ENCODE results near the gene WNT6.
"Not testable (repeated sequence)": the region's sequence is repeated elsewhere in the genome, so short reads cannot be mapped to it uniquely, and the experiment has no call there.

The WNT6 gene

DNA sequence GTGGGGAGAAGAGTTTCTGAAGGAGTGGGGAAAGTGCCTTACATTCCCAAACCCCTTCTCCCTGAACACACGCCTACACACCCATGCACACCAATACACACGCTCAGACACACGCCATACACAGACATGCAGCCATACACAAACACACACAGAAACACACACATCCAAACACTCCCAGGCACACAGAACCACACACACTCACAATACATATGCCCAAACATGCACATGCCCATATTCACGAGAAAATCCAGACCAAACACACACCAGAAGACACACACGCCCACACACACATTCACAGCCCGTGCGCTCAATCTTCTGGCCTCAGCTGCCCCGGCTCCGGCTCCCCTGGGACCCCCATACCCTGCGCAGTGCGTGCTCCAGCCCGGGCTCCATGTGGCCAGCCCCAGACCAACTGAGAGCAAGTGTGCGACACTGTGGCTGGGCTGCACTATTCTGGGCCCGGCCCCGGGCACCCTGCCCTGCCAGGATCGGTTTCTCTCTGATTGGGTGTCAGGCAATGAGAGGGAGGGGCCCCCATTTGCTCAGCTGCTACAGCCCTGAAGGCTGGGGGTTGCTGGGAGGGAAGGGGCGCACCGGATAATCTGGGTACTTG, 28.1 kb upstream of the WNT6 start, which contains the start of gene PRKAG3:
Gene PRKAG3, minus strand, starts transcription at position 426 of the 613 bp plus-strand sequence.
- DNase-seq: no peak

DNA sequence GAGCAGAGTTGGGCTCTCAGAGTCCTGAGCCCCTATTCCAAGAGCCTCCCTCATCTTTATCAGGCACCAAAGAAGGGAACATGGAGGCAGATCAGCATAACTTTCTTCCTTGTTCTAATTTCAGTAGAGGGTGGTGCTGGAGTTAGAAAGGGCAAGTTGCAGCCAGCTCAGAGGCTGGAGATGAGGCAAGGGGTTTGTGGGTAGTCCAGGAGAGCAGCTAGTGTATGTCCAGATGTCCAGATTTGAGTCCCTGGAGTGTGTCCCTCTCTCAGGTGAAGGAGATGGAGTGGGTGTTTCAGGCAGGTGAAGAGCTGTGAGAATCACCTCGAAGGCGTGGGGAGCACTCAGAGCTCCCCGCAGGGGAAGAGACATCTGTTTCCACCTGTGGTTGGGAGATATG, 27.5 kb upstream of the WNT6 start:
- DNase-seq: no peak

DNA sequence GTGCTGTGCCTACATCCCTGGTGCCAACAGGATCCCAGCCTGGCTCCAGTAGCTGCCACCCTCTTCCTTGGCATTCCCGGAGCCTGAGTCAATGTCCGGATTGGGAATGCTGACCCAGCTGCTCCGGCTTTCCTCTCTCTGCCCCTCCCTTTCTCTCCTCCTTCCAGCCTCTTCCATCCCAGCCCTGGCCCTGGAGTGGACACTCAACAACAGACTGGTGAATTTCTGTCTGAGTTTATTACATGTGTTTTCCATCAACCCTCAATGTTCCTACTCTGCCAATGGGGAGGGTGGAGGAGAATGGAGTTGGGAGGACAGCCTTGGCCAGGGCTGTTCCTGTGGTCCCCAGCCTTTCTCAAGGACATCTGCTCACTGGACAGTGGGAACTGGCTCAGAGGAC, 27.1 kb upstream of the WNT6 start:
- no peak for DNase-seq

DNA sequence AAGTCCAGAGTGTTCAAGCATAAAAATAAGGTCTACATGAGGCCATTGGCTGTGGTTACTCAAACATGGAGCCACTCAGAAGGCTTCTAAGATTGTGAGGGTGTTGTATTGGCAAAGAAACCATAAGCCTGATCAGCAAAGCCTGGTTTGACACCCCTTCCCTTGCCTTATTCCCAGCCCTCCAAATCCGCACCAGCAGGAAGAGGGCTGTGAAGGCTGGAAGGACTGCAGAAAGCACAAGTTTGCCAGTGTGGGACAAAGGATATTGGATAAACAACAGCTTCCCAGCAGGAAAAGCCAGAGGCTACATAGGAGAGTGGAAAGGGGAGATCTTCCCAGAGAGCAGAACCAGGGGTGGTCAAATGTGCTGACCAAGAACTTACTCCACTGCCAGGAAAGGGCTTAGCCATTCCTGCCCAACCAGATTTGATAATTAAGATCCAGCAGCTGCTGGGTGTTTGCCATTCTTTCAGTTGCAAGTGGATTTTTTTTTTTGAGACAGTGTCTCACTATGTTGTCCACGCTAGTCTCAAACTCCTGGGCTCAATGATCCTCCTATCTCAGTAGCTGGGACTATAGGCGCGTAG, 26.5 kb upstream of the WNT6 start:
- DNase-seq: no peak

DNA sequence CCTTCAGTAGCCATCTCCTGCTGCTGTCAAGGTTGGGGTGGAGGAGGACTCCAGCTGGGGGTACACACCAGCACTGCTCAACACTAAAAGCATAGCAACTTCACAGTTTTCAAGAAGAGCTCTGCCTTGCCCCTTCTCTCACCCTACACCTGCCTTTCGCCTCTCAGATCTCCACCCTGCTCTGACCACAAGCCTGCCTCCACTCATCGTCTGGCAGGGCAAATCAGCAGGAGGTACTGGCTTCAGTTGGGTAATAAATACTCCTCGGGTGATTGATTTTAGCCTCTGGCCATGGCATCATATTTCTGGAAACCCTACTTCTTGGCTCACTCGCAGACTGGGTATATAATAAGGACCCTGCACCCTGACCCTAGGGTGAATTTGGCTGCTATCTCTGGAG, 24.9 kb upstream of the WNT6 start:
- DNase-seq: no peak

DNA sequence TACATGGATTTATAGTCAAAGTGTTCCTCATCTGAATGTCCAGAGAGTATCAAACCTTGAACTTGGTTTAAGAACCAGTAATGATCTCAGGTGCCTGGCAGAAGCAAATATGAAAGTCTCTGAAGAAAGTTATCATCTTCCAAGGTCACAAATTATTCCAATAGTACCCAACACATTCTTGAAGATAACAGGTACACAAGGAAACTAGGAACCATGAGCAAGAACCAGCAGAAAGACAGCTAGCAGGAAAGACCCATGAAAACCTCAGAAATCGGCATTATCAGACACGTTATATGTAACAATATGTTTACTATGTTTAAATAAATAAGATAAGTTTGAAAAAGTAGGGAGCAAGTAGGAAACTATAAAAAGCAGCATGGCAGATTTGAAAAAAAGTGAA, 22.1 kb upstream of the WNT6 start:
- no peak for DNase-seq

DNA sequence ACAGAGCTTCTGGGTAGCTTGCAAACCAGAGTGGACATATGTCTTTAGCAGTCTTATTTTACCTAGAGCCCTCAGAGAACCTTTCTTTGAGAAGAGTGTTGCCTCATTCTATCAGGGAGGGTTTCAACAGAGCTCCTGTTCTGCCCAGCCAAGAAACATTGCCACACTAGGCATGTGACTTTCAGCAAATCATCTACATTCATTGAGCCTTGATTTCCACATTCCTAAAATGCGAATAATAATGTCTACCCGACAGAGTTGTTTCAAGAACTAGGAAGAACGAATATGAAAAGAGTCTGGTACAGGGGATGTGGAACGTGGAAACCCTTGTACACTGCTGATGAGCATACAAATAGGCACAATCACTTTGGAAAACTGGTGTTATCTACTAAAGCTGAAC, 20.2 kb upstream of the WNT6 start:
- DNase-seq: no peak

DNA sequence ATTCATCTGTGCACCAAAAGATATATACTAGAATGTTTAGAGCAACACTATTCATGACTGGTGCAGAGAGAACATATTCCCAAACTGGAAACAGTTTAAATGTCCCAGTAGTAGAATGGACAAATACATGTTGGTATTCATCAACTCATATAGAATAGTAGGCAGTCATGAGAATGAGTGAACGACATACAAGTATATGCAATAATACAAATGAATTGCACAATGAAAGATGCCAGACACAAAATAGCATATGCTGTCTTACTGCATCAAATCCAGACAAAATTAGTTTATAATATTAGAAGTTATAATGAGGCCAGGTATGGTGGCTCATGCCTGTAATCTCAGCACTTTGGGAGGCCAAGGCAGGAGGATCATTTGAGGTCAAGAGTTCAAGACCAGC, 19.7 kb upstream of the WNT6 start:
- no peak for DNase-seq

DNA sequence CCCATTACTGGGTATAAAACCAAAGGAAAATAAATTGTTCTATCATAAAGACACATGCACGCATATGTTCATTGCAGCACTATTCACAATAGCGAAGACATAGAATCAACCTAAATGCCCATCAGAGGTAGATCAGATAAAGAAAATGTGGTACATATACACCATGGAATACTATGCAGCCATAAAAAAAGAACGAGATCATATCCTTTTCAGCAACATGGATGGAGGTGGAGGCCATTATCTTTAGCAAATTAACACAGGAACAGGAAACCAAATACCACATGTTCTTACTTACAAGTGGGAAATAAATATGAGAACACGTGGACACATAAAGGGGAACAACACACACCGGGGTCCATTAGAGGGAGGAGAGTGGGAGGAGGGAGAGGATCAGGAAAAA, 15.3 kb upstream of the WNT6 start:
- DNase-seq: not testable (repeated sequence)

DNA sequence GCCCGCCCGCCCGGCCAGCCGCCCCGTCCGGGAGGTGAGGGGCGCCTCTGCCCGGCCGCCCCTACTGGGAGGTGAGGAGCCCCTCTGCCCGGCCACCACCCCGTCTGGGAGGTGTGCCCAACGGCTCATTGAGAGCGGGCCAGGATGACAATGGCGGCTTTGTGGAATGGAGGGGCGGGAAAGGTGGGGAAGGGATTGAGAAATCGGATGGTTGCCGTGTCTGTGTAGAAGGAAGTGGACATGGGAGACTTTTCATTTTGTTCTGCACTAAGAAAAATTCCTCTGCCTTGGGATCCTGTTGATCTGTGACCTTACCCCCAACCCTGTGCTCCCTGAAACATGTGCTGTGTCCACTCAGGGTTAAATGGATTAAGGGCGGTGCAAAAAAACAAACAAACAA, 12.6 kb upstream of the WNT6 start:
- not testable (repeated sequence) for DNase-seq

DNA sequence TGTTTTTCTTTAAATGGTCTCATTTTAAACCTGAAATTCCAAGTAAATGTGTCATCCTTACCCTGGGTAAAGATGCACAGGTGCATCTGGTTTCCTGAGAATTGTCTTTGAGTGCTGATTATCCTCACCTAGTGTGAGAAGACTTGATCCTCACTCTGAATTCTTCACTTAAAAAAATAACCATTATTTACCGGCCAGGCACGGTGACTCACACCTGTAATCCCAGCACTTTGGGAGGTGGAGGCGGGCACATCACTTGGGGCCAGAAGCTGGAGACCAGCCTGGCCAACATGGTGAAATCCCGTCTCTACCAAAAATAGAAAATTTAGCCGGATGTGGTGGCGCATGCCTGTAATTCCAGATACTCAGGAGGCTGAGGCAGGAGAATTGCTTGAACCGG, 9.9 kb upstream of the WNT6 start:
- DNase-seq: no peak

DNA sequence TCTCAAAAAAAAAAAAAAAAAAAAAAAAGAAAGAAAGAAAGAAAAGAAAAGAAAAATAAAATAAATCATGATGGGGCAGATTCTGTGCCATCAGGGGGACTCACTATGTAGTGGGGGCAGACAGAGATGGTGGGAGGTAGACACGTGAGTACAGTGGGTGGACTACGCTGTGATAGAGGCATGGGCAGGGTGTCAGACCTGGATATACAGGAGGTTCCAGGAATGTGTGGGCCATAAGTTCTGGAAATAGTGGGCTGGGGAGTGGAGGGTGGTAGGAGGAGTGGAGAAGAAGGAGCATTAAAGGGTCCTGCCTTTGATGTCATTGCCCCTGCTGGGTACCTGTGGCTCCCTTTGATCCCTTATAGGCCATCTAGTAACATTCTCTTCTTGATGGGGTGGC, 8.8 kb upstream of the WNT6 start:
- no peak for DNase-seq

DNA sequence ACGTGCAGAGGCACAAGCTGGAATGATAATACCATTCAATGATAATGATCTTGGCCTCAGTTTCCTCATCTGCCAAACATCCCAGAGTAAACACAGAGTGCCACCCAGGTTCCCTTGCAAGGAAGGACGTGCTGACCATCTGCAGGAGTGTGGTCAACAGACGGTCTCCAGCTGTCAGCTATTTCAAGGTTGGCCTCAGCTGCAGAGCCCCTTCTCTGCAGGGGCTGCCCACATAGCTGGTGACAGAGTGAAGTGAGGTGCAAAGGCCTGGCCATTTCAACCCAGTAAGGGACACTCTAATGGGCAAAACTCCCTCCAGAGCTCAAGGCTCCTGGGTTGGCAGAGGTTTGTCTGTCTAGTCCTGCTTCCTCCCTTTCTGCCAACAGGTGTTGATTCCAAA, 8.3 kb upstream of the WNT6 start:
- no peak for DNase-seq

DNA sequence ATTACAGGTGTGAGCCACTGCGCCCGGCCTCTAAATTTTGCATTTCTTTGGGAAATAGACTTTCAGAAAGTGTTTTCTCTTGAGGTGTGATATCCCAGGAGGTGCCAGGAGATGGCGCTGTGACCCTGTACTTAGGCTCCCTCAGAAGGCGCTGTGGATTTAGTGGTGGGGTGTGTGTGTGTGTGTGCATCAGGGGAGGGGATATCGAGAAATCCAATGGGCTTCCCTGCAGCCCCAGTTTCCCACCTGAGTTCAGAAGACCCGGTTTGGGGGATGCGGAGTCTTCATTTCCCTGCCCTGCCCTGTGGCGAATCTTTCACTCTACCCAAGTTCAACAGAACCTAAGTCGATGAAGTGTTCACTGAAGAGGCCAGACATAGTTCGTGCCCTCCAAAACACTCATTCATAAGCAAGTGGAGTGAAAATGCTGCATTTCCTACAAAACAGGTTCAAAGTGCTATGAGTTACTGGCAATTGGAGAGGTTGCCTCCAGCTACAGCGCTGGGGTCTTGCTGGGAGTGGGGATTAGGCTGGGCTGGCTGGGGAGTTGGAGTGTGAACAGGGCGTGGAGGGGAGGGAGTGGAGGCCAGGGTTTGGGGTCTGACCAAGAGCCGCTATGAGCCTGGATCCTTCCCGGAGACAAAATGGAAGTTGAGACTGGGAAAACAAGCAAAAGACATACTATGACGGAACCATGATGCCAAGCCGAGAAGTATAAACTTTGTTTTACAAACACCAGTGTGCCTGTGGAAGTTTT, 6.5 kb upstream of the WNT6 start:
- DNase-seq: peak; percentile 63 to 73

DNA sequence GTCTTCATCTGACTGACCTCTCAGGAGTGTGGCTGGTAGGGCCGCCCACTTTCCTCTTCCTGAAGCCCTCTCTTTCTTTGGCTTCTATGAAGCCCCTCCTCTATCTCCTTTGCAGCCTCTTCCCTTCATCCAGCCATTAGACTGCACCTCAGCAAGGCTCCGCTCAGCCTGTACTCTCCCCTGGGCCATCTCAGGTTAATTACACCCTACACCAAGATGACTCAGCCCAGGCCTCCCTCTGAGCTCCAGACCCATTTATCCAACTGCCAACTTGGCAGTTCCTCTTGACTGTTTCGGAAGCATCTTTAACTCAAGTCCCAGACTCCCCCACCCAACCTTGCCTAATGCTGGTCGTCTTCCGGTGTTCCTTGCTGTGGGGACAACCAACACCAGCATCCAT, 5.8 kb upstream of the WNT6 start:
- DNase-seq: no peak

DNA sequence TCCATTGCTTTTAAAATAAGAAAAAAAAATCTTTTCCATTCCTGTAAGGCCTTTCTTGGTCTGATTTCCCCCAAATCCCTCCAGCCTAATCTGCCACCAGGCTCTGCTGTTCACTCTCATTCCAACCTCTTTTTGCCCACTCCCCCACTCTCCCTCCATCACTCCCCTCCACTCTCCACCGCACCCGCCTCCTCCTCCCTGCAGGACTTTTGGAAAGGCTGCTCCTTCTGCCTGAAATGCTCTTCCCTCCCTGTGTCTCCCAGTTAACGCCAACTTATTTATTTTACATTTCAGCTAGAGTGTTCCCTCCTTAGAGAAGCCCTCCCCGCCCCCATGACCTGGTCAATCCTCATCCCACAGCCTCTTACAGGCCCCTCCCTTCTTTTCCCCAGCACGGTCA, 4.7 kb upstream of the WNT6 start:
- no peak for DNase-seq

DNA sequence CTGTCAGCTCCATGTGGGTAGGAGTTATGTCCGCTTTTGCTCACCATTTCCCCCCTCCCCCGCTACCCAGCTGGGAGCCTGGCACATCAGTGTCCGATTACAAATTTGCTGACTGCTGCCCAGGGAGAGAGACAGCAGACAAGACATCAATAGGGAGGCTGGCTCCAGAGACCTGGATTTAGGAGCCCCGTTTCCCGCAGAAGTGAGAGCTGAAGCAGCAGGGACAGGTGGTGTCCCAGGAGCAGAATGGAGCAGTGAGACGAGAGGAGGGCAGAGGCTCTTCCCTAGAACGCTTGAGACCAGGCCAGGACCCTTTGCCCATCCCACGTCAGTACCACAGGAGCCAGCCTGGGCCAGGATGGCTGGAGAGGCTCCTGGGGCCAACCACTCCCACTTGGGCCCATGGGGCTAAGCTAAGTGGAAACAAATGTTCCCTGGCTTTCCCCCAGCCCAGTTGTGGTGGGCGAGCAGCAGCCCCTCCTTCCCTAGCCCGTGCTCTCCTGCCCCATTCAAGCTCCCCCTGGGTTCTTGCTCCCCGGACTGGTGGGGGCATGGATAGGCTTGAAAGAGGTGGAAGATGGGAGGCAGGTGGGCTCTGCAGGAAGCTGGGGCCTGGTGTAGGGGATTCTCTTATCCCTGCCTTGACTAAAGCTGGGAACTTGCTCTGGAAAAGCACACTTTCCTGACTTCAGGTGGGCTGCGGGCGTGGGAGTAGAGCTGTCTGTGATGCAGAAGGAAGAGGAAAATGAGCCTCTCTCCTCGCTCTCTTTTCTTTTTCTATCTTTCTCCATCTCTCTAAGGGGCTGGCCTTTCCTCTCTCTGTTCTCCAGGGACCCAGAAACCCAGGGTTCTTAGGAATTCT, 4.1 kb upstream of the WNT6 start:
- DNase-seq: no peak

DNA sequence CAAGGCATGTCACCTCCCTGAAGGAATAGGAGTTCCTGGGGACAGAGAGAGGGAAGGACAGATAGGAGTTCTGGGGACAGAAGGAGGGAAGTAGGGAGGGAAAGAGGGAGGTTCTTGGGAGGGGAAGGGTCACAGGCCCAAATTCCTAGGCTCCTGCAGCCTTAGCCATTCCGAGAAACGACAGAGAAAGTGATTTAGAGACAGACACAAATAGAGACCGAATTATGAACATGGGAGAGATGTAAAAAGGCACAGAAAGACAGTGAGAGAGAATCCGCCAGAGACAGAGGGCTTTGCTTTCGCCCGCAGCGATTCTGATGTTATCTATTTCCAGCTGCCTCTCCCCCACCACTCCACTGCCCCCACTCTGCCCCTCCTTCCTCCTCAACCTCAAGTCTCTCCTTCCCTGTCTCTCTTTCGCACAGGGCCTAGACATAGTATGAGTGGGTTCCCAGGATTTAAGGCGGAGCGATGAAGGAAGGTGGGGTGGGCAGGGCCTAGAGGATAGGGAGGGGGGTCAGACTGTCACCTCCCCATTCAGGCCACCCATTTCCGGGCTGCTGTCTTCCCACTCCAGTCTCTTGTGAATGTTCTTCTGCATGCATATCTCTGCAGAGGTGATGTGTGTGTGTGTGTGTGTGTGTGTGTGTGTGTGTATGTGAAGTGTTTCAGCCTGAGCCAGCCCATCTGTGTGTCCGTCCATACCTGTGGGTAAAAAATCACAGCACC, 3.3 kb upstream of the WNT6 start:
- DNase-seq: no peak

DNA sequence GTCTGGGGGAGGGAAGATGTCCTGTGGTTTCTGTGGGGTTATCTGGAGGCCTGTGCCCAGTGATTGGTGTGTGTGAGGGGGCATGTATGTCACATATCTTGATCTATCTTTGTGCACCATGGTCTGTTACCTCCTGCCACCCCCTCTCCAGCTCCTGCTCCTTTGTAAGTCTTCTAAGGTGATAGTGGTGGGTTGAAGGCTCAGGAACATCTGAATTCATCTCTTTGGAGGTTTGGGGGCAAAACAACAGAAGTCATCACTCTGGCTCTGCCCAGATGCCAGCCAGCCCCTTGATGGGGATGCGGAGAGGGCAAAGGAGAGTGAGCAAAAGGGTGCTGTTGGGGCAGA, 2.7 kb upstream of the WNT6 start:
- DNase-seq: no peak

DNA sequence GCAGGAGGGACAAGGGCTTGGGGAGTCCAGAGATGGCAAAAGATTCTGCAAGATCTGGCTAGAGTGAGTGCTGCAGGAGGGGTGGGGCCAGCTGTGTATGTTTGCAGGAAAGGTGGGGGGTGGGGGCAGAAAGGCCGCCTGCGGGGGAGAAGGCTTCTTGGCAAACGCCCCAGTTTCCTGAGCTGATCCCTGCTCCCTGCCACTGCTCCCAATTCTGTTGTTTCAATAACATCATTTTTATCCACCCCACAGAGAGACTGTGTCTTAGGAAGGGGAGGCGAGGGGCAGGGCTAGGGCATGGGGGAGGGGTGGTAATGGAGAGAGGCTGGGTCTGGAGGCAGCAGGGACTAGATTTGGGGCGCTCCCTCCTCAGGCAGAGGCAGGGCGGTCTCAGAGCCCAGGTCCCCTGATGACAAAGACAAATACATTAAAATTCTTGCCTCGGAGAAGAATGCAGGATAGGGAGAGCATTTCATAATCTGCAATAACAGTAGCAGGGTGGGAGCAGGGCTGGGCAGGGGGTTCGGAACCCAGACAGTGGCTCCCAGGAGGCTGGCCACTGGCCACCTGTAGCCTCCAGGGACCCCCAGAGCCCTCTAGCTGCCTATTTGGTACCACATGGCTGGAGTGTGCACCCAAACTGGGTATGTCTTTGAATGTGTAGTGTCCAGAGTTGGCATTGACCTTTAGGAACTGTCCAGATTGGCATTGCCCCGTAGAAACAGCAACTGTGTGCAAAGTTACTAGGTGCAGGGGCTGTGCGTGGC, 2.1 kb upstream of the WNT6 start:
- DNase-seq: no peak

DNA sequence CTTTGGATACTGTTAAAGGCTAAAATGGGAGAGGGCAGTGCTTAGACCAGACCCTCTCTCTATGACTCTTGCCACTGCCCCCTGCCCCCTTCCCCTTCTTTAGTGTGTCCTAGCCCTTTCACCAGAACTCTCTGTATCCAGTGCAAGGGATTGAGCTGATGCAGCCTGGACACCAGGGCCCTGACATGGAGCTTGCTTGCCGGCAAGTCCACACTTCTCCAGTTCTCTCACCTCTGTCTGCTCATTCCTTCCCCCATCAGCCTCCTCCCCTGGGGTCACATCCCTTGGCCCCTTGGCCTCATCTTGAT, 1.5 kb upstream of the WNT6 start:
- DNase-seq: no peak
